Tibial nerve (tissue), 4 donors: Measurements from ENCODE around the gene JRKL. TPM values are rescaled to one million over a fixed set of nuclear protein-coding genes. Genes with fewer than 3 reads are reported as not detected.
A peak's percentile ranks its signal among the peaks of the same experiment; 100 is the strongest.

Experiments used
- DNase-seq, 2 donors: peaks; one replicate each; pipeline ENCODE4 v3.0.0-alpha.2; 2019; ENCODE audit warnings: low spot score in 2 of 2
- H3K27ac ChIP-seq, 4 donors: fragments of 200-600 bp; sonication (generic) in 3 of 4; one replicate each; pipeline ENCODE4 v1.5.1; 2017 to 2019; ENCODE audit warnings: mild to moderate bottlenecking in 1 of 4
- H3K27me3 ChIP-seq, 2 donors: fragments of 200-600 bp; sonication (generic) in 1 of 2; one replicate each; pipeline versions ENCODE4 v1.5.1 to v1.6.0; 2017 to 2019
- H3K36me3 ChIP-seq, 3 donors: fragments of 200-600 bp; sonication (generic); one replicate each; pipeline ENCODE4 v1.5.1; 2018 to 2019
- H3K4me1 ChIP-seq, 4 donors: fragments of 200-600 bp; sonication (generic) in 3 of 4; one replicate each; pipeline ENCODE4 v1.5.1; 2017 to 2019
- H3K4me3 ChIP-seq, 4 donors: fragments of 200-600 bp; sonication (generic) in 3 of 4; one replicate each; pipeline ENCODE4 v1.5.1; 2017 to 2019; ENCODE audit warnings: mild to moderate bottlenecking in 1 of 4, moderate library complexity in 1 of 4
- H3K9me3 ChIP-seq, 4 donors: fragments of 200-600 bp; sonication (generic) in 3 of 4; one replicate each; pipeline ENCODE4 v1.5.1; 2017 to 2019
- CTCF ChIP-seq, 5 experiments: fragments of 200-600 bp in 3 of 5; fragments of 450-650 bp in 2 of 5; sonication (generic) in 3 of 5; IDR thresholded peaks; one replicate each; pipeline ENCODE4 v1.5.1; 2016 to 2019; ENCODE audit warnings: antibody characterized with exemption in 5 of 5, mild to moderate bottlenecking in 3 of 5, moderate library complexity in 2 of 5
- EP300 ChIP-seq, 2 donors: sonication (generic); formaldehyde crosslinking; IDR thresholded peaks; one replicate each; pipeline ENCODE4 v1.6.1; 2017; ENCODE audit warnings: antibody characterized with exemption in 2 of 2, mild to moderate bottlenecking in 1 of 2
- POLR2A ChIP-seq, 2 donors: fragments of 450-650 bp; IDR thresholded peaks; one replicate each; pipeline ENCODE4 v1.6.1; 2017; ENCODE audit warnings: antibody characterized with exemption in 2 of 2, mild to moderate bottlenecking in 2 of 2, moderate library complexity in 2 of 2
- WGBS, 2 donors: methylation state at CpG; one replicate each; pipeline ENCODE4 v1.1.5; 2018; 5-methylcytosine and 5-hydroxymethylcytosine counted together
- total RNA-seq, 4 donors: library from RNA; depleted of rRNA; stranded (reverse); fragments of >200 nt; gene quantifications; one replicate each; pipeline ENCODE4 v1.1.0, GENCODE V29; 2016

JRKL gene
- total RNA-seq, 4 donors from 2014 or later = 5.9 to 10.5 (median 8.2) TPM

- Histone ChIP-seq H3K27ac (no peak overlapping the region), H3K27me3 (no peaks in the 10 kb centered on the region), H3K4me3 (no peak overlapping the region), H3K9me3 (no peaks in the 10 kb centered on the region), H3K4me1 (peaks cover 0 to 25% (median 3%) of the 10 kb centered on the region in 4 donors), H3K36me3 (peaks cover 0 to 25% (median 0%) of the 10 kb centered on the region in 3 donors)
- no peak for TF ChIP-seq CTCF (IDR thresholded peaks at IDR 0.05)
- no peak for TF ChIP-seq EP300 (IDR thresholded peaks at IDR 0.05)
- TF ChIP-seq POLR2A (IDR thresholded peaks at IDR 0.05) = no peak
- no peak for DNase-seq
- WGBS, 2 donors = 79 to 84% methylated on average over 3 of the region's 3 CpGs
Observed at GRCh38 chr11:96384156-96384555, 5.7 kb upstream of the JRKL start.

- WGBS, 2 donors = 78 to 83% methylated on average over 2 of the region's 2 CpGs
- peaks cover 0 to 25% (median 0%) of the 10 kb centered on the region in 3 donors for H3K36me3 ChIP-seq
- no peaks in the 10 kb centered on the region for H3K27me3 ChIP-seq
- H3K27ac ChIP-seq = no peak overlapping the region
- H3K4me1 ChIP-seq = peaks cover 0 to 25% (median 3%) of the 10 kb centered on the region in 4 donors
- no peaks in the 10 kb centered on the region for H3K9me3 ChIP-seq
- H3K4me3 ChIP-seq = no peak overlapping the region
- no peak for DNase-seq
- TF ChIP-seq POLR2A (IDR thresholded peaks at IDR 0.05) (no peak), CTCF (IDR thresholded peaks at IDR 0.05) (no peak), EP300 (IDR thresholded peaks at IDR 0.05) (no peak)
Observed at GRCh38 chr11:96385187-96385586, 4.6 kb upstream of the JRKL start.

GRCh38 chr11:96388891-96389719 lies 708 bp upstream of the JRKL start:
- DNase-seq = no peak

GRCh38 chr11:96390488-96390792 lies 627 bp downstream of the JRKL start:
- no peaks in the 10 kb centered on the region for H3K27me3 ChIP-seq
- H3K36me3 ChIP-seq = no peaks in the 10 kb centered on the region
- 41 to 44% methylated on average over 6 of the region's 6 CpGs for WGBS, 2 donors
- TF ChIP-seq CTCF (IDR thresholded peaks at IDR 0.05) = no peak
- TF ChIP-seq POLR2A (IDR thresholded peaks at IDR 0.05) = no peak
- TF ChIP-seq EP300 (IDR thresholded peaks at IDR 0.05) = no peak
- H3K27ac ChIP-seq = peak overlapping the region; percentile 85 to 93 (median 89)
- DNase-seq = peak in 1 of 2 donors; percentile 9
- peak overlapping the region; percentile 78 to 87 (median 82) for H3K4me3 ChIP-seq
- peaks cover 0 to 56% (median 7%) of the 10 kb centered on the region in 4 donors for H3K4me1 ChIP-seq
- H3K9me3 ChIP-seq = no peaks in the 10 kb centered on the region

More at GRCh38 chr11:96388891-96389719, 708 bp upstream of the JRKL start:
- no peaks in the 10 kb centered on the region for H3K27me3 ChIP-seq
- H3K4me3 ChIP-seq = peak overlapping the region; percentile 78 to 87 (median 82)
- no peaks in the 10 kb centered on the region for H3K9me3 ChIP-seq
- TF ChIP-seq CTCF (IDR thresholded peaks at IDR 0.05) (no peak), EP300 (IDR thresholded peaks at IDR 0.05) (no peak), POLR2A (IDR thresholded peaks at IDR 0.05) (no peak)
- no peaks in the 10 kb centered on the region for H3K36me3 ChIP-seq
- H3K27ac ChIP-seq = peak overlapping the region; percentile 85 to 93 (median 89)
- 0 to 1% methylated on average over 19 to 30 of the region's 30 CpGs for WGBS, 2 donors
- peaks cover 0 to 56% (median 7%) of the 10 kb centered on the region in 4 donors for H3K4me1 ChIP-seq

- H3K4me1 ChIP-seq = peaks cover 0 to 54% (median 7%) of the 10 kb centered on the region in 4 donors
Observed at GRCh38 chr11:96391698-96392307, 2.0 kb downstream of the JRKL start.

More at GRCh38 chr11:96391698-96392307, 2.0 kb downstream of the JRKL start:
- no peak for DNase-seq
- Histone ChIP-seq H3K4me3 (no peak overlapping the region), H3K36me3 (no peaks in the 10 kb centered on the region), H3K9me3 (no peaks in the 10 kb centered on the region), H3K27ac (no peak overlapping the region), H3K27me3 (no peaks in the 10 kb centered on the region)
- WGBS, 2 donors = 94 to 98% methylated on average over 3 of the region's 3 CpGs
- TF ChIP-seq EP300 (IDR thresholded peaks at IDR 0.05) (no peak), CTCF (IDR thresholded peaks at IDR 0.05) (no peak), POLR2A (IDR thresholded peaks at IDR 0.05) (no peak)
